HL-60 (cell line): Measurements from ENCODE around the gene PRKACB.

ENCODE experiments used
- DNase-seq, 2 experiments: peaks; one replicate each; pipeline ENCODE4 v3.0.0-alpha.2; 2010 to 2020; ENCODE audit warnings: low read depth in 1 of 2, low spot score in 1 of 2
- H3K27ac ChIP-seq: fragments of 250-450 bp; sonication (Bioruptor Pico); replicated peaks from 2 replicates; pipeline ENCODE4 v1.5.1; 2020; ENCODE audit warnings: mild to moderate bottlenecking, moderate library complexity
- H3K27me3 ChIP-seq: fragments of 250-450 bp; sonication (Bioruptor Pico); 2 replicates; pipeline ENCODE4 v1.5.1; 2021; ENCODE audit warnings: mild to moderate bottlenecking, moderate library complexity; ENCODE audit not compliant: insufficient read depth, poor library complexity, severe bottlenecking
- H3K4me3 ChIP-seq: replicated peaks from 2 replicates; pipeline ENCODE4 v1.5.1; 2011; ENCODE audit warnings: mild to moderate bottlenecking, control low read depth, low read length; ENCODE audit not compliant: insufficient read depth
- GABPA ChIP-seq: IDR thresholded peaks from 2 replicates; pipeline ENCODE4 v1.6.1; 2012; ENCODE audit warnings: low read depth
- POLR2AphosphoS5 ChIP-seq: IDR thresholded peaks from 2 replicates; pipeline ENCODE4 v1.6.1; 2012; ENCODE audit warnings: low read depth
- REST ChIP-seq: IDR thresholded peaks from 2 replicates; pipeline ENCODE4 v1.6.1; 2012; ENCODE audit warnings: low read depth; ENCODE audit not compliant: insufficient replicate concordance
- SPI1 ChIP-seq: IDR thresholded peaks from 2 replicates; pipeline ENCODE4 v1.6.1; 2012; ENCODE audit warnings: low read depth, mild to moderate bottlenecking, borderline replicate concordance
- TF ChIP-seq, protein P1 (sequence below): IDR thresholded peaks from one replicate; pipeline ENCODE4 v1.5.1; 2011; ENCODE audit warnings: low read length, control low read depth, inconsistent platforms; ENCODE audit not compliant: insufficient read depth

The PRKACB gene

GRCh38 chr1:84208935-84209334 is 64.9 kb downstream of the PRKACB start:
- H3K27me3 ChIP-seq, result no peaks in the 10 kb centered on the region
- H3K27ac ChIP-seq, result no peak overlapping the region
- no peak for TF ChIP-seq SPI1
- TF ChIP-seq POLR2AphosphoS5, result no peak
- DNase-seq, result no peak
- H3K4me3 ChIP-seq, result no peak overlapping the region

DNA sequence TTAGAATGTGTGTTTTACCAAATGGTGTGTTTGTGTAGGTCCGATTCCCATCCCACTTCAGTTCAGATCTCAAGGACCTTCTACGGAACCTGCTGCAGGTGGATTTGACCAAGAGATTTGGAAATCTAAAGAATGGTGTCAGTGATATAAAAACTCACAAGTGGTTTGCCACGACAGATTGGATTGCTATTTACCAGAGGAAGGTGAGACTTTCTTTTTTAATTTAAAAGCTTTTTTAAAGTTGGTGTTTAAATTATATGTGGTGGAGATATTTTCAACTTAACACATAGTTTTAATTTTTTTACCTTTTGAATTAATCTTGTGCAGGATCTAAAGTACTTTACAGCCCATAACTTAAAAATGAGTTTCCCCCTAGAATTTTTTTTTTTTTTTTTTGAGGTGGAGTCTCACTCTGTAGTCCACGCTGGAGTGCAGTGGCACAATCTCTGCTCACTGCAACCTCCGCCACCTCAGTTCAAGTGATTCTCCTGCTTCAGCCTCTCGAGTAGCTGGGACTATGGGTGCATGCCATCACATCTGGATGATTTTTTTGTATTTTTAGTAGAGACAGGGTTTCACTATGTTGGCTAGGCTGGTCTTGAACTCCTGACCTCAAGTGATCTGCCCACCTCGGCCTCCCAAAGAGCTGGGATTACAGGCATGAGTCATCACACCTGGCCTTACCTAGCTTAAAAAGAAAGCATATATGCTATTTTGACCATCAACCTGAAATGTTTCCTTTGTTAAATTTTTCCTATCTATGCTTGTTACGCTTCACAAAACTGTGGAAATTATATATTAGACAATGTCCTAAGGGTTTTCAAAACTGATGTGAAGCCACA is 70.3 kb downstream of the PRKACB start:
- H3K4me3 ChIP-seq, result no peak overlapping the region
- no peak for DNase-seq
- TF ChIP-seq, protein P1, sequence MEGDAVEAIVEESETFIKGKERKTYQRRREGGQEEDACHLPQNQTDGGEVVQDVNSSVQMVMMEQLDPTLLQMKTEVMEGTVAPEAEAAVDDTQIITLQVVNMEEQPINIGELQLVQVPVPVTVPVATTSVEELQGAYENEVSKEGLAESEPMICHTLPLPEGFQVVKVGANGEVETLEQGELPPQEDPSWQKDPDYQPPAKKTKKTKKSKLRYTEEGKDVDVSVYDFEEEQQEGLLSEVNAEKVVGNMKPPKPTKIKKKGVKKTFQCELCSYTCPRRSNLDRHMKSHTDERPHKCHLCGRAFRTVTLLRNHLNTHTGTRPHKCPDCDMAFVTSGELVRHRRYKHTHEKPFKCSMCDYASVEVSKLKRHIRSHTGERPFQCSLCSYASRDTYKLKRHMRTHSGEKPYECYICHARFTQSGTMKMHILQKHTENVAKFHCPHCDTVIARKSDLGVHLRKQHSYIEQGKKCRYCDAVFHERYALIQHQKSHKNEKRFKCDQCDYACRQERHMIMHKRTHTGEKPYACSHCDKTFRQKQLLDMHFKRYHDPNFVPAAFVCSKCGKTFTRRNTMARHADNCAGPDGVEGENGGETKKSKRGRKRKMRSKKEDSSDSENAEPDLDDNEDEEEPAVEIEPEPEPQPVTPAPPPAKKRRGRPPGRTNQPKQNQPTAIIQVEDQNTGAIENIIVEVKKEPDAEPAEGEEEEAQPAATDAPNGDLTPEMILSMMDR, result no peak
- TF ChIP-seq POLR2AphosphoS5 (no peak), SPI1 (no peak), GABPA (no peak), REST (no peak)
- no peak overlapping the region for H3K27ac ChIP-seq
- no peaks in the 10 kb centered on the region for H3K27me3 ChIP-seq

- TF ChIP-seq GABPA (no peak), REST (no peak), POLR2AphosphoS5 (no peak), SPI1 (no peak)
- TF ChIP-seq, protein P1, result no peak
- H3K4me3 ChIP-seq, result no peak overlapping the region
- no peak for DNase-seq
- H3K27ac ChIP-seq, result no peak overlapping the region
- no peaks in the 10 kb centered on the region for H3K27me3 ChIP-seq
These were observed 73.2 kb downstream of the PRKACB start for GRCh38 chr1:84217239-84217638.

GRCh38 chr1:84223751-84224432 is 79.8 kb downstream of the PRKACB start:
- H3K4me3 ChIP-seq, result no peak overlapping the region
- DNase-seq, result no peak

More at GRCh38 chr1:84223751-84224432, 79.8 kb downstream of the PRKACB start:
- no peaks in the 10 kb centered on the region for H3K27me3 ChIP-seq
- H3K27ac ChIP-seq, result no peak overlapping the region
- no peak for TF ChIP-seq REST
- TF ChIP-seq POLR2AphosphoS5, result no peak
